HG02970 (cell line): ENCODE measurements around the gene STRA6.

Experiments
- ATAC-seq: cut with Tn5 transposase; IDR thresholded peaks from one replicate; pipeline ENCODE4 v1.9.1; 2021; ENCODE audit warnings: mild to moderate bottlenecking, moderate library complexity, moderate number of reproducible peaks; ENCODE audit not compliant: unreplicated experiment, low FRiP score

Gene STRA6

GRCh38 chr15:74208901-74209559 lies 6.4 kb upstream of the STRA6 start:
- ATAC-seq, result no peak

GRCh38 chr15:74208496-74208895 lies 5.9 kb upstream of the STRA6 start:
- no peak for ATAC-seq

GRCh38 chr15:74207652-74208440 lies 5.3 kb upstream of the STRA6 start:
- no peak for ATAC-seq

GRCh38 chr15:74206801-74207281 lies 4.3 kb upstream of the STRA6 start:
- no peak for ATAC-seq

GRCh38 chr15:74205582-74205947 lies 3.0 kb upstream of the STRA6 start:
- no peak for ATAC-seq

- ATAC-seq, result no peak
Observed at GRCh38 chr15:74203914-74204431, 1.4 kb upstream of the STRA6 start.

- no peak for ATAC-seq
Observed at GRCh38 chr15:74201710-74202420, 722 bp downstream of the STRA6 start.

- ATAC-seq, result no peak
Observed at GRCh38 chr15:74200871-74201419, 1.6 kb downstream of the STRA6 start.

GRCh38 chr15:74200412-74200815 lies 2.2 kb downstream of the STRA6 start:
- no peak for ATAC-seq

- no peak for ATAC-seq
Observed at GRCh38 chr15:74199297-74199652, 3.3 kb downstream of the STRA6 start.

GRCh38 chr15:74197176-74197965 lies 5.2 kb downstream of the STRA6 start:
- ATAC-seq, result no peak

GRCh38 chr15:74196175-74196574 lies 6.4 kb downstream of the STRA6 start:
- no peak for ATAC-seq

- ATAC-seq, result no peak
Observed at GRCh38 chr15:74194572-74195559, 7.7 kb downstream of the STRA6 start.

GRCh38 chr15:74193905-74194304 lies 8.7 kb downstream of the STRA6 start:
- ATAC-seq, result no peak

GRCh38 chr15:74193299-74193718 lies 9.3 kb downstream of the STRA6 start:
- ATAC-seq, result no peak

- ATAC-seq, result no peak
Observed at GRCh38 chr15:74192751-74193150, 9.8 kb downstream of the STRA6 start.

GRCh38 chr15:74191798-74192197 lies 10.8 kb downstream of the STRA6 start:
- ATAC-seq, result no peak

- ATAC-seq, result no peak
Observed at GRCh38 chr15:74188216-74188615, 14.4 kb downstream of the STRA6 start.
